Stimulated activated CD4-positive, alpha-beta T cell treated with anti-CD3 and anti-CD28 coated beads, Interleukin-2, amount 100 ng/mL, for 48 hours (primary cell): ENCODE measurements around the gene KIF24.
"Not testable (repeated sequence)": the region's sequence is repeated elsewhere in the genome, so short reads cannot be mapped to it uniquely, and the experiment has no call there.

ENCODE experiments used
- DNase-seq, 2 donors: peaks; one replicate each; pipeline ENCODE4 v3.0.0-alpha.2; 2020

Gene KIF24, protein sequence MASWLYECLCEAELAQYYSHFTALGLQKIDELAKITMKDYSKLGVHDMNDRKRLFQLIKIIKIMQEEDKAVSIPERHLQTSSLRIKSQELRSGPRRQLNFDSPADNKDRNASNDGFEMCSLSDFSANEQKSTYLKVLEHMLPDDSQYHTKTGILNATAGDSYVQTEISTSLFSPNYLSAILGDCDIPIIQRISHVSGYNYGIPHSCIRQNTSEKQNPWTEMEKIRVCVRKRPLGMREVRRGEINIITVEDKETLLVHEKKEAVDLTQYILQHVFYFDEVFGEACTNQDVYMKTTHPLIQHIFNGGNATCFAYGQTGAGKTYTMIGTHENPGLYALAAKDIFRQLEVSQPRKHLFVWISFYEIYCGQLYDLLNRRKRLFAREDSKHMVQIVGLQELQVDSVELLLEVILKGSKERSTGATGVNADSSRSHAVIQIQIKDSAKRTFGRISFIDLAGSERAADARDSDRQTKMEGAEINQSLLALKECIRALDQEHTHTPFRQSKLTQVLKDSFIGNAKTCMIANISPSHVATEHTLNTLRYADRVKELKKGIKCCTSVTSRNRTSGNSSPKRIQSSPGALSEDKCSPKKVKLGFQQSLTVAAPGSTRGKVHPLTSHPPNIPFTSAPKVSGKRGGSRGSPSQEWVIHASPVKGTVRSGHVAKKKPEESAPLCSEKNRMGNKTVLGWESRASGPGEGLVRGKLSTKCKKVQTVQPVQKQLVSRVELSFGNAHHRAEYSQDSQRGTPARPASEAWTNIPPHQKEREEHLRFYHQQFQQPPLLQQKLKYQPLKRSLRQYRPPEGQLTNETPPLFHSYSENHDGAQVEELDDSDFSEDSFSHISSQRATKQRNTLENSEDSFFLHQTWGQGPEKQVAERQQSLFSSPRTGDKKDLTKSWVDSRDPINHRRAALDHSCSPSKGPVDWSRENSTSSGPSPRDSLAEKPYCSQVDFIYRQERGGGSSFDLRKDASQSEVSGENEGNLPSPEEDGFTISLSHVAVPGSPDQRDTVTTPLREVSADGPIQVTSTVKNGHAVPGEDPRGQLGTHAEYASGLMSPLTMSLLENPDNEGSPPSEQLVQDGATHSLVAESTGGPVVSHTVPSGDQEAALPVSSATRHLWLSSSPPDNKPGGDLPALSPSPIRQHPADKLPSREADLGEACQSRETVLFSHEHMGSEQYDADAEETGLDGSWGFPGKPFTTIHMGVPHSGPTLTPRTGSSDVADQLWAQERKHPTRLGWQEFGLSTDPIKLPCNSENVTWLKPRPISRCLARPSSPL (N-terminal part only)

GRCh38 chr9:34328987-34329832, at the start of gene KIF24, which contains the start of gene NUDT2:
TSS of gene KIF24 (minus strand) at chr9:34329268. CDS start at chr9:34311346, 17,922 bp downstream.
TSS of gene NUDT2 (plus strand) at chr9:34329569. CDS start at chr9:34339040, 9,471 bp downstream.
- DNase-seq: peak; percentile 89 to 92

DNA sequence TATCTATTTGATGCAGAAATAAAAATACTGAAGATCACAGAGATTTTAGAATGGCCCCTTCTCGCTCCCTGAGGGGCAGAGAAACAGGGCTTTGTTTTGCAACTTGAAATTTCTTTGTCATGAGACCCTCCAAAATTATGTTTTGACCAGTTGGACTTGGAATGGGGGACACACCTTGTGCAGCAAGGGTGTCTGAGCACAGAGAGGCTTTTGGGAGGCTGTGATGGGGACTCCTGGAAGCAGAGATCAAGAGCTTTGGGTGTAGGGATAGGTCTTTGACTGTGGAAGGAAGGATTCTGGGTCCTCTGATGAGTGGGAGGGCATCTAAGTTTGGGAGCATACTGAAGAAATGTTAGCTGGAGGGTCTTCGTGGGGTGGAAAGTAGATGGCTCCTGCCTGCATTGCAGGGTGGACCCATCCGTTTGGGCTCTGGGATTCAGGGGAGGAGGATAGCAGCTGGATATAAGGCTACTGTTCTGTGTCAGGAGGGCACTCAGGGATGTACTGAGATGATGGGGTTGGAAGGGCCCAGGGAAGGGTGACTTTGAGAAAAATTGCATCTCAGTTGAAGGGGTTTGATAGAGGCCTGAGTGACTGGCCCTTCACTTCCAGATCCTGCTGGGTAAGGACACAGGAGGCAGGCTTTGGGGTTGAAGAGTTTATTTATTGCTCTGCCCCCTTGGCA, 49.5 kb upstream of the KIF24 start:
- no peak for DNase-seq

GRCh38 chr9:34377404-34377746, 48.3 kb upstream of the KIF24 start:
- no peak for DNase-seq

DNA sequence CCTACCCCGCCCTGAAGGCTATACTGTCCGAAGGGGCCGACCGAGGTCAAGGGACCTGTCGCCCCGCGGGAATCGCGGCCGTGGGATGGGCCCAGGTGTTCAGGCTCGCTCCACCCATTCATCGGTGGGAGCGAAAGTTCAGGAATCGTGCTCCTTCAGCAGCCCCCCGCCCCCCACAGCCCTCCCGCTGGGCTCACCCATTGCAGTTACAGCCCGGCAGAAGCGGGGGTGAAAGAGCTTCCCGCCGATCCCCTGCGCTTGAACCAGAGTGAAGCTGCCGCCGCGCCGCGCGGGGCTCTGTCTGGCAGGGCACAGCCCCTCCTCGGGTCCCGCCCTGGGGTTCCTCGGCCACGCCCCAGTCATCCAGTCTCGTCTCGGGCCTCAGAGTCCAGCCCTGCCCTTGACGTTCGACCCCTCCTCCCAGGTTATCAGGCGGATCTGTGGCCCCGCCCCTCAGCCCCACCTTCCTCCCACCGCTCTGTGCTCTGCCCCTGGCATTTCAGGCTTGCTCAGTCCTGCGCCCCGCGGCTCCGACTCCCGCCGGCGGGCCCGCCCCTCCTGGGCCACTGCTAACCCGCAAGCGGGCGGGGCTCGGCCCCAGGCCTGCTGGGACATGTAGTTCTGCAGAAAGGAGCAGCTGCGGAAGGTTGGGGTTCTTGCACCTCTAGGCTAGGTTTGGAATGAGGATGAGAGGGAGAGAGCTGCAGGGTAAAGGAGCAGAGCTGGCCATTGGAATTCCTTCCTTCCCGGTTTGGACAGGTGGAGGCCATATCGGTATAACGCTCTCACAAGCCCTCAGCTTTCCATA, 47.7 kb upstream of the KIF24 start, which contains the start of gene MYORG:
TSS of gene MYORG (minus strand) at position 303 of the 808 bp plus-strand sequence. CDS start 3,955 bp downstream, outside the sequence.
- peak; percentile 93 to 95 for DNase-seq

- DNase-seq: peak in 1 of 2 donors; percentile 26
Measured at GRCh38 chr9:34375901-34376595, 47.0 kb upstream of the KIF24 start.

DNA sequence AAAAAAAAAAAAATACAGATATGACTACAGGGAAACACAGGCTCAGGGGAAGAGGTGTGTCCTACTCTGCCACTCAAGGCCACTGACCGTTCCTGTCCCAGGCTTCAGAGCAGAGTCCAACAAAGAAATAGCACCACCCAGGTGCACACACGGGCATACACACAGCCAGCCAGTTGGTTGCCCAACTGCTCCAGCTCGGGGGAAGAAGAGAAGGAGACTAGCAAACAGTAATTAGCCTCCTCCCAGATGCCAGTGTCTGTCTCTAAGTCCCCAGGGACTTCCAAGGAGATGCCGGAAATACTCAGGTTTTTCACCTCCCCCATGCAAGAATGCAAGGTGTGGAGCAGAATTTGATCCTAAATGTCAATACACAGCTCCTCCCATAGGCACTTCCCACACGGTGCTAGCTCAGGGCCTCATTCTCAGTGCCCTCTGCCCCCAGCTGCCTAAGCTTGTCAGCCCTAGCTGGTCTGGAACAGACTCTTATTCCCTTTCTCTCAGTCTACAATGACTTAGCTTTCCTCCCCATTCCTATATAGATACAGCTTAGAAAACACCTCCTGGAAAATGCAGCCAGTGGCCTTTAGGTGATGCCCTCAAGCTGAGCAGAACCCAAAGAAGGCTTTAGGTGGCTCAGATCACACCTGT, 46.0 kb upstream of the KIF24 start:
- DNase-seq: no peak

- DNase-seq: no peak
Measured at GRCh38 chr9:34374339-34374738, 45.3 kb upstream of the KIF24 start.

DNA sequence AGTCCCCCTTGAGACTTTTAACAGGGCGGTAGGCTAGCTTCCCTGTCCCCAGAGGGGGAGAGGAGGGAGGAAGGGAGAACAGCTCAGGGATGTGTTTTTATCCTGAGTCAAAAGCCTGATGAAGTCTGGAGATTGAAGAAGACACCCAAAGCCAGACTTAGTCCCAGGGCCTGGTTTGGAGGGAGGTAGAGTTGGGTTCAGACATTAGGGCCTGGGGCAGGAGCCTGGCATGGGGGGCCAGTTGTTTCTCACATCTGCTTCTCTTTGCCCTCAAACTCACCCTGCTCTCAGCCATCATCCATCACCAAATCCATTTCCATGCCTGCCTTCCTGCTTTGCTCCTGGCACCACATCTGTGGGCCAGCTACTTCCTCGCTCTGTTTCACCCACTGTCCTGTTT, 44.7 kb upstream of the KIF24 start:
- DNase-seq: no peak

- DNase-seq: no peak
Measured at GRCh38 chr9:34372467-34373011, 43.5 kb upstream of the KIF24 start.

DNA sequence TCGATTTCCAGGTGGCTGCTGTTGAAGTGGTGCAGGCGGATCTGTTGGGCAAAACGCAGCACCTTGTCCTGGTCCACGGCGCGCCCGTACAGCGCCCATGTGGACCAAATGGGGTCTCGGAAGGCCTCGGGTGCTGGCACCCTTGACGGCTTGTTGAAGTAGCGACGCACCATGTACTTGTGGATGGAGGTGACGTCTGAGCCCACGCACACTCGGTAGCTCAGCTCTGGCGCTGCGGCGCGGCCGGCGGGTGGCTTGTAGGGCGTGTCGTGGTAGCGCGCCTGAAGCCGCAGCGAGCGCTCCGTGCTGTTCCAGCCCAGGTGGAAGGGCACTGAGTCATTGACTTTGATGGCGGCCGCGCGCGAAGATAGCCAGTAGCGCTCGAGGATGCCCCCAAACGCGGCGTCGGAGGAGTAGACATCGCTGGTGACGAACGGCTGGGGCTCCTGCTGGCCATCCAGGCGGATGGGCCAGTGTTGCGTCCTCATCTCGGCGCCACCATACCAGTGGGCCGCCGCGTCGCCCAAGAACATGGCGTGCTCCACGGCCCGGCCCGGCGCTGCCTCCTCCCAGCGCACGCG, 42.9 kb upstream of the KIF24 start:
- DNase-seq: no peak

GRCh38 chr9:34370970-34371880, 42.2 kb upstream of the KIF24 start:
- no peak for DNase-seq

DNA sequence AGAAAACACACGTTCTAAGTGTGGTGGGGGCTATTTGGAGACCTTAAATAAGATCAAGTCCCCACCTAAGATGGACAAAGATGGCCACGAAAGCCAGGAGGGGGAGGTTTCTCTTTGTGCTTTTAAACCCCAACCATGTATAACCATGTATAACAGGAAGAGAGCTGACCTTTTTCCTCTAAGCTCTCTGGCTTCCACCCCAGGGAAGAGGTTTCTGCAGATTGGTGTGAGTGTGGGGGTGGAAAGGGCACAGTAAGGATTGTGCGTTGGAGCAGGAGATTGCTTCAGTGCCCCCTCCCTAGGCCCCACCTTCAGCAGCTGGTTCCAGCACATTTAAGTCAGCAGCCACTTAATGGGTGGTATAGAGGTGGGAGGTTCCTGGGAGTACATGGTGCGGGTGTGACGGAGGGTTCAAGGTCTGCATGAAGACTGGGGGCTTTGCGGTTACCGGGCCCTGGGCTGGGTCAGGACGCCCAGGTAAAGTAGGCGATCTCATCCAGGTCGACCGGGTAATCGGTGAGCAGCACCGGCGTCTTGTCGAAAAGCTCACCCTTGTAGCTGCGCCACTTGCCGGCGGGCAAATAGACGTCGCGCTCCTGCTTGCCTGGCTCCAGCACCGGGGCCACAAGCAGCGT, 41.4 kb upstream of the KIF24 start:
- DNase-seq: no peak

DNA sequence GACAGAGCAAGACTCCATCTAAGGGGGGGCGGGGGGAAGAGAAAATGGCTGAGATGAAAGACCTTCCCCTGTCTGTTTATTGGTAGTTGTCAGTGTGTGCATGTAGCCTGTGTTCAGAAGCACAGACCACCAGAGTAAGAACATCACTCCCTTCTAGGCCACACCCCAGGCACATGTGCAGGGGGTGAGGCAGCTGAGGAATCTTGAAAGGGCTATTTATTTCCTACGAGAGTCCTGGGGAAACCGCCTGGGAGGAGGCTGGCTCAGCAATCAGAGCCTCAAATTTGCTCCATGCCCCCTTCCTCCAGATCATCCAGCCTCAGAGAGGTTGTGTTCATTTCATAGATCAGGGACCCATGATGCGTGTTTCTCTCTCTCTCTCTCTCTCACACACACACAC, 40.6 kb upstream of the KIF24 start:
- DNase-seq: no peak

GRCh38 chr9:34368796-34369195, 39.7 kb upstream of the KIF24 start:
- DNase-seq: not testable (repeated sequence)

- not testable (repeated sequence) for DNase-seq
Measured at GRCh38 chr9:34367751-34368410, 38.8 kb upstream of the KIF24 start.

- no peak for DNase-seq
Measured at GRCh38 chr9:34366365-34366764, 37.3 kb upstream of the KIF24 start.
